ENCODE data around the gene LPAR3.

Gene LPAR3

GRCh38 chr1:84782881-84783280 lies 110.1 kb downstream of the LPAR3 start:
- Histone ChIP-seq H3K9me3 (ENCODE audit: control insufficient read depth, low read length) (no peaks in the 10 kb centered on the region), H3K36me3 (ENCODE audit: control insufficient read depth, insufficient read depth, low read length) (no peaks in the 10 kb centered on the region), H3K4me3 (ENCODE audit: insufficient read depth, low read depth, low read length, poor library complexity, severe bottlenecking) (no peak overlapping the region), H3K27ac (ENCODE audit: insufficient read depth, low read length, poor library complexity, severe bottlenecking) (no peak overlapping the region), H3K4me1 (ENCODE audit: control insufficient read depth, insufficient read depth, low read length, poor library complexity, severe bottlenecking) (peaks cover 4% of the 10 kb centered on the region), H3K27me3 (replicated peaks; ENCODE audit: control insufficient read depth, insufficient read depth, low read length, poor library complexity, severe bottlenecking) (no peaks in the 10 kb centered on the region)
- no peak for DNase-seq

DNA sequence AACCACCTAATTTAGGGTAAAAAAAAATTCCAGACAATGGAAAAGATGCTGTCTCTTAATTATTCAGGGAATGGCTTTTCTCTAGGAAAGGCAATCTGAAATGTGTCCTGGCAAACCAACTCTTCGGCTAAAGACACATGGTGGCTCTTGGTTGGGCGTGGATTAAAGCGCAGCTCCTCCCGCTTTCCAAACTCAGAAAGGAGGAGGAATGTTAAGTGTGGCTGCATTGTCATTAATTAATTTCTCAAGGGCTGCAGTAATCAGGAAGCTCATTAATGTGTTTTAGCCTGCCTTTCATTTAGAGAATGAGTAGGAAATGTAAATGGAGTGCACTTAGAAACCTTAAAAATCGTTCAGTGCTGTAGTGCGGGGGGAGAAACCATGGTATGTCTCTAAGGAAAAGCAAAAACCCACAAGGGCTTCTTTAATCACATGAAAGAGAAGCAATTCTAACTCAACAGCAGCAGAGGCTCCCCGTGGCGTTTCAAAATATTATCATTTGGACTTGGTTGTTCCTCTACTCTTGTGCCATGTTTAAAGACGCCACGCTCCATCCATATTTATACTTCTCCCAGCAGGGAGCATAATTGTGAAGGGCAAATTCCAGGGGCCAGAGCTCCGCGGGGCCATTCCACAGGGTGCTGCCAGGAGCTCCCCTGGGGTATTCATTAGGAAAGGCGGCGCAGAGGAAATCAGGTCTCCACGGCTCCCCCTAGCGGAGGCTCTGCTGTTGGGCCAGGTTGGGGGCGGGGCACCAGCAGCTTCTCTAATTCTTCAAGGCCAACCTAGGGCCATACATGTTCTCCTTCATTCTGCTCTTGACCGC lies 110.8 kb downstream of the LPAR3 start:
- no peak overlapping the region for H3K27ac ChIP-seq (ENCODE audit: insufficient read depth, low read length, poor library complexity, severe bottlenecking)
- peak overlapping the region; percentile 48 for H3K4me3 ChIP-seq (ENCODE audit: insufficient read depth, low read depth, low read length, poor library complexity, severe bottlenecking)
- no peaks in the 10 kb centered on the region for H3K27me3 ChIP-seq (replicated peaks; ENCODE audit: control insufficient read depth, insufficient read depth, low read length, poor library complexity, severe bottlenecking)
- no peaks in the 10 kb centered on the region for H3K36me3 ChIP-seq (ENCODE audit: control insufficient read depth, insufficient read depth, low read length)
- H3K9me3 ChIP-seq (ENCODE audit: control insufficient read depth, low read length): no peaks in the 10 kb centered on the region
- DNase-seq: peak; percentile 48 to 65 (median 49)
- H3K4me1 ChIP-seq (ENCODE audit: control insufficient read depth, insufficient read depth, low read length, poor library complexity, severe bottlenecking): peaks cover 4% of the 10 kb centered on the region

- Histone ChIP-seq H3K9me3 (ENCODE audit: control insufficient read depth, low read length) (no peaks in the 10 kb centered on the region), H3K4me1 (ENCODE audit: control insufficient read depth, insufficient read depth, low read length, poor library complexity, severe bottlenecking) (peaks cover 4% of the 10 kb centered on the region), H3K27me3 (replicated peaks; ENCODE audit: control insufficient read depth, insufficient read depth, low read length, poor library complexity, severe bottlenecking) (no peaks in the 10 kb centered on the region), H3K4me3 (ENCODE audit: insufficient read depth, low read depth, low read length, poor library complexity, severe bottlenecking) (no peak overlapping the region), H3K27ac (ENCODE audit: insufficient read depth, low read length, poor library complexity, severe bottlenecking) (no peak overlapping the region), H3K36me3 (ENCODE audit: control insufficient read depth, insufficient read depth, low read length) (no peaks in the 10 kb centered on the region)
- no peak for DNase-seq
Observed at GRCh38 chr1:84780000-84780716, 112.8 kb downstream of the LPAR3 start.

DNA sequence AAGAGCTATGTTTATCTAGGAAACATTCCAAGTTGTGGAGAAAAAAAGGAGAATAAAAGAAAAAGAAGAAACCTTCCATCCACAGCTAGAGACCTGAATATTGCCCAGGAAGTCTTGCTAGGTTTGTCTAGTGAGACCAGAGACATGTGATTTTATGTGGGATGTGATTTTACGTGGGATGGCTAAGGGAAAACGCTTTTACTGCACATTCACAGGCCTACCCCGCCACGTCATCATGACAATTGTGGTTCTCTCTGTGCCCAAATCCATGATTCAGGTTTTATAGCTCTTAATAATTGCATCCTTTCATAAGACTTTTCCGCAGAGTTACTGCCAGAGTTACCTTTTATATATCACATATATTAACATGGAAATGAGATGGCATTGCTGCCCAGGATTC lies 116.4 kb downstream of the LPAR3 start:
- H3K27ac ChIP-seq (ENCODE audit: insufficient read depth, low read length, poor library complexity, severe bottlenecking): no peak overlapping the region
- H3K36me3 ChIP-seq (ENCODE audit: control insufficient read depth, insufficient read depth, low read length): no peaks in the 10 kb centered on the region
- no peaks in the 10 kb centered on the region for H3K27me3 ChIP-seq (replicated peaks; ENCODE audit: control insufficient read depth, insufficient read depth, low read length, poor library complexity, severe bottlenecking)
- peaks cover 4% of the 10 kb centered on the region for H3K4me1 ChIP-seq (ENCODE audit: control insufficient read depth, insufficient read depth, low read length, poor library complexity, severe bottlenecking)
- no peak for DNase-seq
- H3K4me3 ChIP-seq (ENCODE audit: insufficient read depth, low read depth, low read length, poor library complexity, severe bottlenecking): no peak overlapping the region
- no peaks in the 10 kb centered on the region for H3K9me3 ChIP-seq (ENCODE audit: control insufficient read depth, low read length)

- Histone ChIP-seq H3K27me3 (replicated peaks; ENCODE audit: control insufficient read depth, insufficient read depth, low read length, poor library complexity, severe bottlenecking) (no peaks in the 10 kb centered on the region), H3K36me3 (ENCODE audit: control insufficient read depth, insufficient read depth, low read length) (no peaks in the 10 kb centered on the region), H3K4me3 (ENCODE audit: insufficient read depth, low read depth, low read length, poor library complexity, severe bottlenecking) (no peak overlapping the region), H3K27ac (ENCODE audit: insufficient read depth, low read length, poor library complexity, severe bottlenecking) (no peak overlapping the region), H3K9me3 (ENCODE audit: control insufficient read depth, low read length) (no peaks in the 10 kb centered on the region), H3K4me1 (ENCODE audit: control insufficient read depth, insufficient read depth, low read length, poor library complexity, severe bottlenecking) (peaks cover 4% of the 10 kb centered on the region)
- no peak for DNase-seq
Observed at GRCh38 chr1:84775535-84775920, 117.5 kb downstream of the LPAR3 start.

DNA sequence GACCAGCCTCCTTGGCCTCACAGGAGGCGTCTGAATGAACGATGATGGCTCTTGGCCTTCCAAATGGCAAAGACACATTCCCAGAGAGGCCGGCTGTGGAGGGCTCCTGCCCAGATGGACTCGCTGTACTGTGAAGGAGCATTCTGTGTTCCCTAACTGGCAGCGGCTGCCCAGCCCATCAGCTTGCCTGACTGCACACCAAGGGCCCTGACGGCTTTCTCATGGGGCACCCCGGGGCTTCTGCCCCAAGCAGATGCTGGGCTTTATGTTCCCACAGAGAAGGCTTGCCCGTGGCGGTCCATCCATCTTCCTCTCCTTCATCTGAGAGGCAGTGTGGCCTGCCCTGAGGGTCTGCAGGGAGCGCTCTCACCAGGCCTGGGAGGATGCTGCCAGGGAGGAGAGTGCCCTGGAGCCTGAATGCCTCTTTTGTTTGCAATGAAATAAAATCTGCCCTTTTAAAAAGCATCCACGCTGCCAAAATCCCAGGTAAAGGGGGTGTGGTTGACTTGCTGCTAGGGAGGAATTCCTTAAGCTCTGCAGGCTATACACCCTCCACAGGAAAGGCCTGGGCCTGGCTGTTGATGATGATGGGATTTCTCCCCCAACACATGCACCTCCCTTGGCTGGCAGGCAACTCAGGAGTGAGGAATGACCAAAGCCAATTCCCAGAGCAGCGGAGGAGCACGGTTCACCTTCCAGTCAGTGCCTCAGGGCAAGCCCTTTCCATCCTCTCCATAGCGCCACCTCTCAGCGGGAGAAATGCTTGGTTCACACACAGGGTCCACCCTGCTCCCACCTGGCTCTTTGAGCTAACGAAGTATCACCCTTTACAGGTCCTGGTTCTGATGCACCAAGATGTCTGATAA lies 118.1 kb downstream of the LPAR3 start:
- DNase-seq: no peak
- no peak overlapping the region for H3K4me3 ChIP-seq (ENCODE audit: insufficient read depth, low read depth, low read length, poor library complexity, severe bottlenecking)
- no peaks in the 10 kb centered on the region for H3K9me3 ChIP-seq (ENCODE audit: control insufficient read depth, low read length)
- no peaks in the 10 kb centered on the region for H3K4me1 ChIP-seq (ENCODE audit: control insufficient read depth, insufficient read depth, low read length, poor library complexity, severe bottlenecking)
- H3K27me3 ChIP-seq (replicated peaks; ENCODE audit: control insufficient read depth, insufficient read depth, low read length, poor library complexity, severe bottlenecking): no peaks in the 10 kb centered on the region
- no peaks in the 10 kb centered on the region for H3K36me3 ChIP-seq (ENCODE audit: control insufficient read depth, insufficient read depth, low read length)
- no peak overlapping the region for H3K27ac ChIP-seq (ENCODE audit: insufficient read depth, low read length, poor library complexity, severe bottlenecking)

DNA sequence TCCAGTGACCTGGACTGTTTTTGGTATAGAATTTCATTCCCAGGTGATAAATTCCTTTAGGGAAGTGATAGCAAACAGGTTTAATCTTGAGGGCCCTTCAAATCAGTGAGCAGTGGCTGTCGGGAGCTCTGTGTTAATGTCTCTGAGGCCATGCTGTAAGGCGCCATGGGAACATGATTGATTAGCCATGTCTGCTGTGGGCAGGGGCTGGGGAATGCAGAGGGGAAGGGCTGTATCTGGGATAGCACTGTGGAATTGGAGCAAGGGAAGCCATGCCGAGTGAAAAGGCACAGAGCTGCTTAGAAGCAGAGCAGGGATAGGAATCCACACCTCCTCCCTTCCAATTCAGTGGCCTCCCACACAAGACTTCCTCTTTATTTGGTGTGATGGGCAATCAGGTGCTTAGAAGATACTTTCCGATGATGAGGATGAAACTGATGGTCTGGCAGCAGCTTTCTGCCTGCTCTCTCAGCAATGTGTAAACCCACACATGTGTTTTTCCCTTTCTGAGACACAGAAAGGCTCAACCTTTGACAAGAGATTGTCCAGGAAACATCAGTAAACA lies 119.0 kb downstream of the LPAR3 start:
- no peaks in the 10 kb centered on the region for H3K4me1 ChIP-seq (ENCODE audit: control insufficient read depth, insufficient read depth, low read length, poor library complexity, severe bottlenecking)
- no peak overlapping the region for H3K4me3 ChIP-seq (ENCODE audit: insufficient read depth, low read depth, low read length, poor library complexity, severe bottlenecking)
- H3K27me3 ChIP-seq (replicated peaks; ENCODE audit: control insufficient read depth, insufficient read depth, low read length, poor library complexity, severe bottlenecking): no peaks in the 10 kb centered on the region
- H3K36me3 ChIP-seq (ENCODE audit: control insufficient read depth, insufficient read depth, low read length): no peaks in the 10 kb centered on the region
- DNase-seq: no peak
- no peak overlapping the region for H3K27ac ChIP-seq (ENCODE audit: insufficient read depth, low read length, poor library complexity, severe bottlenecking)
- H3K9me3 ChIP-seq (ENCODE audit: control insufficient read depth, low read length): no peaks in the 10 kb centered on the region

- Histone ChIP-seq H3K4me3 (ENCODE audit: insufficient read depth, low read depth, low read length, poor library complexity, severe bottlenecking) (no peak overlapping the region), H3K9me3 (ENCODE audit: control insufficient read depth, low read length) (no peaks in the 10 kb centered on the region), H3K27ac (ENCODE audit: insufficient read depth, low read length, poor library complexity, severe bottlenecking) (no peak overlapping the region), H3K36me3 (ENCODE audit: control insufficient read depth, insufficient read depth, low read length) (no peaks in the 10 kb centered on the region), H3K4me1 (ENCODE audit: control insufficient read depth, insufficient read depth, low read length, poor library complexity, severe bottlenecking) (no peaks in the 10 kb centered on the region), H3K27me3 (replicated peaks; ENCODE audit: control insufficient read depth, insufficient read depth, low read length, poor library complexity, severe bottlenecking) (no peaks in the 10 kb centered on the region)
- no peak for DNase-seq
Observed at GRCh38 chr1:84773195-84773594, 119.8 kb downstream of the LPAR3 start.

DNA sequence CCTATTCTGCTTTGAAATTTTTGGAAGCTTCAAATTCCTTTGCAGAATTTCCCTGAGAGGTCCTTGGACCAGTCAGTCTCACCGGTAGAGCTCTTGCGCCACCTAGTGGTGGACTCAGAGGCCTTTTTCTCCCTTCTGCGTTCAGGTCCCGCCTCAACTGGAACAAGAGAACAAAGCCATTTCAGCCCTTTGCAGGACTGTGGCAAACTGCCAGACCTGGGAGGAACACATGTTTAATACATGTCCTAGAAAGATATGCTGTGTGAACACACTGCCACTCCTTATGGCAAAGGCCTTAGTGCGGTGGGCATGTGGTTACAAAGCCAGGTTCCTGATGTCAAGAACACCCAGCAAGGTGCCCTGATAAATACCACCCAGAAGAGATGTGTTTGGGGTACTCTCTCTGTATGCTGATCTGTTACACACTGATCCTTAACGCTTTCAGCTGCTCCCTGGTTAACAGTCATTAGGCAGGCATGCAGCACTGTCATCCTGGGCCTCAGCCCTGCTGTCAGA lies 120.5 kb downstream of the LPAR3 start:
- no peaks in the 10 kb centered on the region for H3K4me1 ChIP-seq (ENCODE audit: control insufficient read depth, insufficient read depth, low read length, poor library complexity, severe bottlenecking)
- DNase-seq: peak; percentile 30 to 60 (median 36)
- H3K27me3 ChIP-seq (replicated peaks; ENCODE audit: control insufficient read depth, insufficient read depth, low read length, poor library complexity, severe bottlenecking): no peaks in the 10 kb centered on the region
- no peaks in the 10 kb centered on the region for H3K9me3 ChIP-seq (ENCODE audit: control insufficient read depth, low read length)
- no peak overlapping the region for H3K4me3 ChIP-seq (ENCODE audit: insufficient read depth, low read depth, low read length, poor library complexity, severe bottlenecking)
- no peaks in the 10 kb centered on the region for H3K36me3 ChIP-seq (ENCODE audit: control insufficient read depth, insufficient read depth, low read length)
- no peak overlapping the region for H3K27ac ChIP-seq (ENCODE audit: insufficient read depth, low read length, poor library complexity, severe bottlenecking)
